Right lung (tissue), 5 donors: ENCODE measurements around the gene LRRC19. TPM values are rescaled to one million over a fixed set of nuclear protein-coding genes. Genes with fewer than 3 reads are reported as not detected.
A peak's percentile ranks its signal among the peaks of the same experiment; 100 is the strongest.

Source experiments
- DNase-seq, 2 donors: peaks; one replicate each; pipeline ENCODE4 v3.0.0-alpha.2; 2013
- polyA plus RNA-seq, 5 donors: library from polyadenylated mRNA; unstranded; fragments of 120-200 nt; gene quantifications; one replicate each; pipeline versions ENCODE4 v1.2.1 to v1.2.3, GENCODE V29; 2013; ENCODE audit warnings: inconsistent platforms in 1 of 5, low replicate concordance in 1 of 5; ENCODE audit not compliant: insufficient read length in 5 of 5, insufficient read depth in 1 of 5

The LRRC19 gene
- polyA plus RNA-seq, 5 donors = 0.15 to 0.81 (median 0.26) TPM

DNA sequence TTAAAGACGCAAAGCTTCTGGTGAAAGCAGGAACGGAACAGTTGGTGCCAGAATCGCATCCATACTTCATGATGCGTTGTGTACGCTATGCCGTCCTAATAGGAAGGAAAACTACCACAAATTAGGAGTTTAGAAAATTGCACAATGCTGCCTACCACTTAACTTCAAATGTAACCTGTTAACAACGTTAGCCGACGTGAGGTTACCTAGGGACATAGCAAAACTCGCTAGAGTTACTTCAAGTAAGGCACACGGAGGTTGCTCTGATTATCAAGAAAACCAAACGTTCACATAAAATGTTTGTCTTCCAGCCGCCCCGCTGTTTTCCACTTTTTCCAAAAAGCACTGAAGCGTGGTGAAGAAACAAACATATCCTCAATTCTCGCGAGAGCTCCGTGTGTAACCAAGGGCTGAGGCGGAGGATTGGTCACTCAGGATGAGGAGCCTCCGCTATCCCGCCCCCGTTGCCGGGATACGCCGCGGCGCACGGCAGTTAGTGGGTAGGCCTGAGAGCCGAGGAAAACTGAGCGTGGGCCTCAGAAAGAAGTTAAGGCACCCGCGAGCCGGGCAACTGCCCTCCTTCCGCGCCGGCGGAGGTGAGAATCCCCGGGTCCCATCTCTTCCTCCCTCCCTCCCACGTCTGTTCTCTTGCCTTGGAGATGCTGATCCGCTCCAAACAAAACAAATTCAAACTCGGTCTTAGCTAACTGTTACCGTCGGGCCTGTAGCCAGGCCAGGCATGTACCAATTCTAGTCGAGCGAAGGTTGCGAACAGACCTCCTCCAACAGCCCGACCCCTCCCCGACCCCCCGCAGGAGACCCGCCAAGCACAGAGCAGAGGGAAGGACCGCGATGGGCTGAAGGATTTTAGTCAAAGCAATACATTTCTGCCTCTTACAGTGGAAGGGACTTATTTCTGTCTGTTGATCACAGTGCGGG lies 49.3 kb downstream of the LRRC19 start, which contains the start of gene IFT74:
Gene IFT74 (plus strand): TSS at position 492 of the 939 bp plus-strand sequence. CDS start 5,556 bp downstream, outside the sequence.
- peak; percentile 97 to 98 for DNase-seq

DNA sequence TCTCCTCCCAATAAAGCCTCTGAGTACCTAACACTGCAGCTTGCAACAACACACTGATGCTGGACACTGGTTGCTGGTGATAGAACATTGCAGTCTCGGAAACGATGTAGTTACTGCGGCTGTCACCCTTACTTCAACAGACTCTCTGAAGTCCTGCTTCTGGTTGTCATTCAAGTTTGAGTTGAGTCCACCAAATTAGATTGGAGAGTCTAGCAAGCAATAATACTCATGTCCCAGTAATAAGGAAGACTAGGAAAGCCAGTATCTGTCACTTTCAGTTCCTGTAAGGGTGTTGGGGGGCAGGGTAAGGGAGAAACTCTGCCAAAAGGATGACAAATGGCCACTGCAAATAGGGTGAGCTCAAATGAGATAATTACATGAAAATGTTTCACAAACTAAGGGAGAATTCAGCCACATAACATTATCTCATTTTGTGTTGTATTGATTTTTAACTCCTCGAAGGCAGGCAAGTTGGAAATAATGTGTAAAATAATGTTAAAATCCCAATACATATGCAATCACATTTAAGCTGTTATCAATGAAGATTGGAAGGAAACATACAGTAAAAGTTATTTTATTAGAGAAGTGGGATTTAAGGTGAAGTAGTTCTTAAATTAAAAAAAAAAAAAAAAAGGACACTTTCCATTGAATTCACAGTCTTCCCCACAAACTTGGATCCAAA lies 50.1 kb downstream of the LRRC19 start:
- DNase-seq = peak in 1 of 2 donors; percentile 28

DNA sequence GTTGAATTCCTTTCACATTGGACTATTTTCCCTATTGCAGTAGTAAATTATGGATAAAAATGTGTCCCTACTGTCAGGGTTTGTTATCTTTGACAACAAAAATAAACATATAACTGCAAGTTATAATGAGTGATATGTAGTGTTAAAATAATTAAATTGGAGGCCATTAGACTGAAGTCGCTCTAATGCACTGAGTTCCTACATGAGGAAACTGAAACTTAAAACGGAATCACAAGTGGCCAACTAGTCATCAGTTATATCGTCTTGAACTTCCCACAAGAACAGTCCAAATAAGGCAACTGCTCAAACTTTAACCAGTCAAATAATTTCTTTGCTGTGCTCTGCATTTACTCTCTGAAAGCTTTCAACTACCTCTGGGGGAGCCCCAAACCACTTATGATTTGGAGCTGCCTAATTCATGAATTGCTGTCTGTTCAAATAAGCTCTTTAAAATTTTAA lies 51.4 kb downstream of the LRRC19 start:
- DNase-seq = no peak

DNA sequence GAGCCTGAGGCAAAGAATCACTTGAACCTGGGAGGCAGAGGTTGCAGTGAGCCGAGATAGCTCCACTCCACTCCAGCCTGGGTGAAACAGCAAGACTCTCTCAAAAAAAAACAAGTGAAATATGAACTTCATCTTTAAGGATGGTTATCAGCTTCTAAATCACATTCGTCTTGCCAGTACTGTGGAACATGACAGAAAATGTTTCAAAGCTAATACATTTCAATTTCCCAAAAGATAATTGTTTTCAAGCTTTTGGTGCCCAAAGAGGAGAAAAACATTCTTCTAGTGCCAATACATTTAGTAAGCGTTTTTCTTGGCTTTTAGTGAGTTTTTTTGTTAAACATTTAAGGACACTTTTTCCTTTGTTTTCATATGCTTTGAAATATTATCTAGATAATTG lies 53.7 kb downstream of the LRRC19 start:
- no peak for DNase-seq

DNA sequence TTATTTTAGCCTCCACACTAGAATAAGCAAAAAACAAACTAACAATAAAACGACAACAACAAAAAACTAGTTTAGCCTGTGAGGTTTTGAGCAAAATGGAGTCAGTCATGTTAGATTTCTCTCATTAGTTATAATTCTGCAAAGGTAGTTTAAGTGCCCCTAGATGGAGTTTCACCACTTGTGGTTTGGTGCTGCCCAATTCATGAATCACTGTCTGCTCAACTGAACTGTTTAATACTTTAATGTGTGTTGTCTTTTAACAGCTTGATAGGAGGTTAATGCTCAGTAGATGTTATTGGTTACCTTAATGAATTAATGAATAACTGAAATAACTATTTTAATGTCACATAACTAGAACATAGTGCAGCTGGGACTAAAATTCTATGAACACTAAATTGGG lies 55.0 kb downstream of the LRRC19 start:
- DNase-seq = no peak

DNA sequence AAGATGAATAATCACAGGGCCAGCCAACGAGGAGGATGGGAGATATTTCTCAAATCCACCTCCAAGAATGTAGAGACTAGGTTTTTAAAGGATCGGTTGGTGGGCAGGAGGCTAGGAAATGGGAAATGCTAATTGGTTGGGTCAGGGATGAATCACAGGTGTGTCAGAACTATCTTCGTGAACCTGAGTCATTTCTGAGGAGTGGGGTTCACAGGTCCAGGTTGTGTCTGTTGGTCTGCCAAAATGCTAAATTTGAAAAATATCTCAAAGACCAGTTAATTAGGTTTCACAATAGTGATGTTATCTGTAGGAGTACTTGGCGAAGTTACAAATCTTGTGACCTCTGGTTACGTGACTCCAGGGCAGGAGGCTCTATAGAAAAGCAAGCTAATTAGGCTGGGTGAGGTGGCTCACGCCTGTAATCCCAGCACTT lies 55.8 kb downstream of the LRRC19 start:
- no peak for DNase-seq

DNA sequence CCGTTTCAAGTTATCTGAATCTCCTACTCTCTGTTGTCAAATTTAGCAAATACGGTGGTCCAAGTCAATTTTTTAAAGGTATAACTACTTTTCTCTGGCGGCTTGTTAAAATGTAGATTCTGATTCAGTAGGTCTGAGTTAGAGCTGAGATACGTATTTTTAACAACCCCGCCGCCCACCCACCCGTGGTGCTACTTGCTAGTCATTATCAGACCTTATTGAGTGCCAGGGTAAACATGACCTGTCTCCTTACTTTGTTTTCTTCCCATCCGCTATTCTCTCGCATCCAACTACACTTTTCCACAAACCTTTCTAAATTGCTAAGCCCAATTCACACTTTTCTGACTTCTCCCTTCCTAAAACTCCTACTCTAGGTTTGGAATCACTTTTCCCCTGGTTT lies 57.7 kb downstream of the LRRC19 start:
- no peak for DNase-seq

DNA sequence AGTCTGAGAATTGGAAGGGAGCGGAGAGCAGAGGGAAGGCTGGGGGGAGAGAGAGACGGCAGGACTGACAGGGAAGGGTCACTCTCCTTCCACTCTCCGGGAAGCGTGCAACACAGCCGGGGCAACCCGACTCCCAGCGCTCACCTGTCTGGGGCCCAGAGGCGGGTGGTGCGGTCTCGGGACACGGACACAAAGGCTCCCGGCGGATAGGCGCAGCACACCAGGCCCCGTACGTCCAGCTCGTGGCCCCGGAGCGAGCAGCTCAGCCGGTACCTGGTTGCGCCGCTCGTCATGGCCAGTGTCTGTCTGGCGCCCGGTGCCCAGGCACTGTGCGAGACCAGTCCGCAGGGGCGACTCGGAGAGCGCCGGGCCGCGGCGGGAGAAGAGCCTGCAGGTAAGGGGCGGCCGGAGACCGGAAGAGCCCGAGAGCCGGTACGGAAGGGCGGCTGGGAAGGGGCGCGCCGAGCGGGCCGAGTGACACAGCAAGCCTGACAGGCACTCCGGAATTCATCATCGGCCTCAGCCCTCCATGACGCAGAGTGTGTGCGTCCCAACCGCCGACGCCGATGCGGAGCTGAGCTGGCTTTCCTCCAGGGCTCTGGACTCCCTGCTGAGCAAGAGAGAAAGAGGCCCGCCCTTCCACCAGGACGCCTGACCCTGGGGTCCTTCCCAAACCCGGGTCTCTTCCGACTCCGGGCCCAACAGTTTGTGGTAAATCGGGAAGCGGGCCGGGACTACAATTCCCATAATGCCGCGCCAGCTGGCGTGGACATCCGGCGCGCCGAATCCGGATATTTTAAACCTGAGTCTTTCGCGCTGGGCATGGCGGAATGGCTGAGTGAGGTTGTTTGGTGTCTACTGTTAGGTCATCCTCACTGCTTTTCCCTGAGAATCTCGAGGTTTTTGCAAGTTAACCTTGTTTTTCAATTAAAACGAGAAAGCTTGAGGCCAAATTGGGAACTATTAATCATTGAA lies 58.4 kb downstream of the LRRC19 start, which contains the start of gene PLAA:
Gene PLAA (minus strand): TSS at position 490 of the 975 bp plus-strand sequence. CDS start 197 bp downstream, at position 293.
- peak; percentile 92 to 93 for DNase-seq

DNA sequence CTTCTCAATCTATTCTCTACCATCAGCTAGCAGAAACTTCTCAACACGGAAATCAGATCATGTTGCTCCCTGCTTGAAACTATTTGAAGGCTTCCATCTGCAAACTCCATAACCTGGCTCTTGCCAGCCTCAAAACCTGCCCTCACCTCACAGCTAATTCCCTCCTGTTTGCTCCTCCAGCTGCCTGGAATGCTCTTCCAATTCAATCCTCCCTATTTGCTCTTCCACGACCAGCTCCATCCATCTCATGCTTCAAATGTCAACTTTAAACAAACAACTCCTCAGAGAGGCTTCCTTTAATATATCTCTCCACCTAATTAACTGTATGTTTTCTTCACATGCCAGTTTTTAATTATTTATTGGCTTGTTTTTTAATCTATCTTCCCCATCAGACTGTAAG lies 59.9 kb downstream of the LRRC19 start:
- no peak for DNase-seq

Other genes with a start within 250 kb of the LRRC19 start
- 10 to 100 TPM; 26.2 to 35.4 (median 31.6) TPM for gene CAAP1, start 112.9 kb downstream of the LRRC19 start, polyA plus RNA-seq
- 10 to 100 TPM; 24.2 to 38.5 (median 33.8) TPM for gene PLAA, start 58.4 kb downstream of the LRRC19 start, polyA plus RNA-seq
- 10 to 100 TPM; 22.6 to 36.0 (median 35.5) TPM for gene IFT74, start 49.3 kb downstream of the LRRC19 start, polyA plus RNA-seq
- gene TEK, start 103.6 kb upstream of the LRRC19 start, polyA plus RNA-seq = 10 to 100 TPM; 33.0 to 55.7 (median 52.6) TPM